GM19438 (cell line): ENCODE results near the gene BMPR1A.

ENCODE experiments used
- ATAC-seq: cut with Tn5 transposase; IDR thresholded peaks from one replicate; pipeline ENCODE4 v1.9.1; 2021; ENCODE audit warnings: low read depth; ENCODE audit not compliant: unreplicated experiment

BMPR1A gene

GRCh38 chr10:86798025-86798424 lies 41.6 kb downstream of the BMPR1A start:
- no peak for ATAC-seq

DNA sequence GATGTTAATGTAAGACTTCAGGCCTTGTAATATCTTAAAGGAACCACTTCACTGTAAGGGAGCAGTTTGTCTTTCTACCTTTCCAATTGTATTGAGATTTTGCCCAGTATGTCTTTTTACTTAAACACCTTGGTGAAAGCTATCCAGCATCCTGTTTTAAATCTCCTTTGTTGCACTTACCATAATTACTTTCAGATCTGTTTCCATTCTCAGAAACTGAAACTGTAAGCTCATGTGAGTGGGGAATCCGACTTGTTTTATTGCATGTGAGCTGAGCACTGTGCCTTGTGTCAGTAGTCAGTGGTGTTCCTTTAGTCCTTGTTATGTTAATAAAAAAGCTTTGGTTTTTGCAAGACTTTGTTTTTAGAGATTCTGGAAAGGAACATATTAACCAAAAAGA lies 42.2 kb downstream of the BMPR1A start:
- ATAC-seq = no peak

GRCh38 chr10:86799188-86799845 lies 42.9 kb downstream of the BMPR1A start:
- ATAC-seq = no peak

DNA sequence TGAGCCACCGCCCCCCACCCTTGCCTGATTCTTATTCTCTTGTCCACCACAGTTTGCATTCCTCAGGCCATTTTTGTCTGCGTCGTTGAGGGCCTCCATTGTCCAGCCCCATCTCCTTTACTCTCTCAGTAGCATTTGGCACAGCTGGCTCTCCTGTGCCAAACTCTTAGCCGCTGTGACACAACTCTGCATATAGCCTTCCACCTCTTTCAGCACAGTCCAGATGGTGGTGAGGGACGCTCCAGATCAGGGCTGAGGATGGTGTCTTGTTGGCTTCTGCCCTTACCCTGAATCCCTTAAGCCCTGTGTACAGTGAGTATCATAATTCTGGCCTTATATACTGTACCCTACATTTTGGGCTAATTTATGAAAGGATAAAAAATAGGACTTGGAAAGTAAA lies 45.6 kb downstream of the BMPR1A start:
- ATAC-seq = no peak

GRCh38 chr10:86802473-86803108 lies 46.2 kb downstream of the BMPR1A start:
- no peak for ATAC-seq

DNA sequence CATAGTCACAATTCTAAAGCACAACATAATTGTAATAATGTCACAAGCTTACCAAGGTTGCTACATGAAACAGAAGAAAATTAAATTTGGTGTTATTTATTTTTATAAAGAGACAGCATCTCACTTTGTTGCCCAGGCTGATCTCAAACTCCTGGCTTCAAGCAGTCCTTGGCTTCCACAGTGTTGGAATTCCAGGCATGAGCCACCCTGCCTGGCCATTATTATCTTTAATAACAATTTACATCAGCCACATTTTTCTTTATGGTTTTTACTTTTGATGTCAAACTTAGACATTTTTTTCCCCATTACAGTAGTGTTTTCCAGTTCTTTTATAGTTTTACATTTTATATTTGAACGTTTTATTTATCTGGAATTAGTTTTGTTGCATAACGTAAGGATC lies 46.7 kb downstream of the BMPR1A start:
- ATAC-seq = no peak

DNA sequence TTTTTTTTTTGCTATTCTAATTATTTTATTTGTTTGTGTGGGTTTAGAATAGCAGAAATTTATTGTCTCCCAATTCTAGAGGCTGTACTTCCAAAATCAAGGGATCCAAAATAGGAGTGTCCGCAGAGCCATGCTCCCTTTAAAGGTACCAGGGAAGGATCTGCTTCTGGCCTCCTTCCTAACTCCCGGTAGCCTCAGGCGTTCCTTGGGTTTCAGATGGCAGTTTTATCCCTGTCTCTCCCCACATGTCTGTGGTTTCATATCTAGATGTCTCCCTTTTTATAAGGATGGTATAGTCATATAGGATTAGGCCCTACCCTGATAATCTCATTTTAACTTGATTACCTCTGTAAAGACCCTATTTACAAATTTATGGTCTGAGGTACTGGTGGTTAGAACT lies 48.4 kb downstream of the BMPR1A start:
- ATAC-seq = no peak

DNA sequence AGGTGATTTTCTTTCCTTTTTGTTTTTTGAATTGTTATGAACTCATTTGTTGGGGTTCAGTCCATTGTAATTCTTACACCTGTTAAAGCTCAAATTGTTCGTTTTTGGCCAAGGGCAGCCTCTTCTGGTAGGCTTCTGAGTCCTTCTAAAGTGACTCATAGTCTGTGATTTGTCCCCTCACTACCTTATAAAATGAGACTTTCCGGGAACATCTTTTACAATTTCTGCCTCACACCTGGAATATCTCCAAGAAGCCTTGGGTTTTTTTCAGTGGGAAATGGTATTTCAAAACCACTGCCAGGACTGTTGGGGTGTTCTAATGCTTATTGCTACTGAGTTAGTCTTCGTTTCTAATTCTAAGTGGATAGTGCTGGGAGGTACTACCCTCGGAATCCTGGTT lies 56.7 kb downstream of the BMPR1A start:
- ATAC-seq = no peak

DNA sequence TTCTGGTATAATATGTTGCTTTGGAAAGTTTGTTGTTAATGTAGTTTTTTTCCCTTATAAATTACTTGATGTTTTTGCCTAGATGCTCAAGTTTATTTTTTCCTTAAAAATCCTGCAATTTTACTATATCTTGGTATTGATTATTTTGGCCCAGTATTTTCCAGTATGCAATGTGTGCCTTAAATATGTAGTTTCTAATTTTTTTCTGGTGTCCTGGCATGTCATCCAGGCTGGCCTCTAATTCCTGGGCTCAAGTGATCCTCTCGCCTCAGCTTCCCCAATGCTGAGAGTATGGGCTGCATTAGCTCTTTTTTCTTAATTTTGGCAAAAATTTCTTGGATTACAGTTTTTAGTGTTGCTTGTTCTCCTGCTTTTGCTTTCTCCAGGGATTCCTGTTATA lies 57.6 kb downstream of the BMPR1A start:
- no peak for ATAC-seq

- no peak for ATAC-seq
These were observed 58.7 kb downstream of the BMPR1A start for GRCh38 chr10:86815035-86815617.

- ATAC-seq = no peak
These were observed 59.2 kb downstream of the BMPR1A start for GRCh38 chr10:86815640-86816039.

DNA sequence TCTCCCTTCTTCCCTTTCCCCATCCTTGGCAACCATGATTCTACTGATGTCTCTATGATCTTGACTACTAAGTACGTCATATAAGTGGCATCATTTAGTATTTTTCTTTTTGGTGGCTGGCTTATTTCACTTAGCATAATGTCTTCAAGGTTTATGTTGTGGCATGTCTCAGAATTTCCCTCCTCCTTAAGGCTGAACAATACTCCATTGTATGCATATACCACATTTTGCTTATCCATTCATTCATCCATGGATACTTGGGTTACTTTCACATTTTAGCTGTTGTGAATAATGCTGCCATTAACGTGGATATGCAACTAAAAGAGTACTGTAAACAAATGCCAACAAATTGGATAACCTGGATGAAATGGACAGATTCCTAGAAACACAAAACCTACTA lies 60.8 kb downstream of the BMPR1A start:
- no peak for ATAC-seq

DNA sequence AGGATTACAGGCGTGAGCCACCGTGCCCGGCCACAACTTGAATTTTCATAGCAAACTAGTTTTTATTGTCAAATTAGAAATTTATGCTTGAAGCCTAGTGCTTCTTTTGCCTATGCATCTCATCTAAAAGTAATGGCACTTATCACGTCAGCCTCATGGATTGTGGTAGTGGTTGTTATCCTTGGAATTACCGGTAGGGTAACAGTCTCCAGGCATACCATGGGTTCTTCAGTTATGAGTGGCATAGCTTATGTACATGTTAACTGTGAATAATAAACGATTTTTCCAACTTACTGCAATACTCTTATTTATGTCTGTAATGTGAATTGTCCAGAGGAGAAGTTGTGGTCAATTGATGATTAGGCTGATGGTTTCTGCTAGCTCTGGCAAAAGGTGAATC lies 63.1 kb downstream of the BMPR1A start:
- ATAC-seq = no peak

- ATAC-seq = no peak
These were observed 64.1 kb downstream of the BMPR1A start for GRCh38 chr10:86820509-86820908.

DNA sequence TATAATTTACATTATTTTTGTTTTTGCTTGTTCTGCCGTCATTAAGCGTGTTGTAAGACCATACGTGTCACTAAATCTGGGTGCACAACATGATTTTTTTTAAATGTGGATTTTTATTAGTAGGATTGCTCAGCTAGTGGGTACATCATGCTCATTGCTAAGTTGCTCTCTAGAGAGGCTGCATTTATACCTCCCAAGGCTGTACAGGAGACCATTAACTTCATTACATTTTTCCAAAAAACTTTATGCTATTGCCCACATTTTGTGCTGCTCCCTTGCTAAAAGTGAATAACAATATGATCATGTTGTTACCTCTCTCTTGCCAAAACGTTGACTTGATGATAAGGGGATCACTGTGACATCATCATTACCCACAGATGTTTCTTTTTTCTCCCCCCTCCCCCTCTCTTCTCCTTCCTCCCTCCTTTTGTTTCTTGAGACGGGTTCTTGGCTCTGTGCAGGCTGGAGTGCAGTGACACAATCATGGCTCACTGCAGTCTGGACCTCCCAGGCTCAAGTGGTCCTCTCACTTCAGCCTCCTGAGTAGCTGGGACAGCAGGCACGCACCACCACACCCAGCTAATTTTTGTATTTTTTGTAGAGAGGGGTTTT lies 65.1 kb downstream of the BMPR1A start:
- no peak for ATAC-seq

GRCh38 chr10:86823565-86823964 lies 67.1 kb downstream of the BMPR1A start:
- ATAC-seq = no peak

GRCh38 chr10:86824151-86824550 lies 67.7 kb downstream of the BMPR1A start:
- ATAC-seq = no peak

GRCh38 chr10:86825366-86825765 lies 68.9 kb downstream of the BMPR1A start:
- ATAC-seq = no peak

DNA sequence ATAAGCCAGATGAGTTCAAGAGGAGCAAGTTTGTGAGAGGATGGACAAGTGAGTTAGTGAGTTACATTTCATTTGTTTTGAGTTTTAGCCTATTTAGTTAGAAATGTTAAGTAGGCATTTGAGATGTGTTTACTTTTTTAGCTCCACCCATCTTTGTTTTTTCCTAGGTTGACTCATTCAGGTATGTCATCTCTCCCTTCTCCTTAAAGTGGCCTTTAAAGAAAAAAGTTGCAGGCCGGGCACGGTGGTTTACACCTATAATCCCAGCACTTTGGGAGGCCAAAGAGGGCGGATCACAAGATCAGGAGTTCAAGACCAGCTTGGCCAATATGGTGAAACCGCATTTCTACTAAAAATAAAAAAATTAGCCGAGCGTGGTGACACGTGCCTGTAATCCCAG lies 71.2 kb downstream of the BMPR1A start:
- ATAC-seq = no peak

GRCh38 chr10:86828145-86828544 lies 71.7 kb downstream of the BMPR1A start:
- ATAC-seq = no peak

- ATAC-seq = no peak
These were observed 73.1 kb downstream of the BMPR1A start for GRCh38 chr10:86829472-86829871.
